ENCODE measurements around the gene PARD3B. TPM values are rescaled to one million over a fixed set of nuclear protein-coding genes. Genes with fewer than 3 reads are reported as not detected.

The PARD3B gene
- polyA plus RNA-seq, 3 donors, result 2.0 to 13.6 (median 5.0) TPM

DNA sequence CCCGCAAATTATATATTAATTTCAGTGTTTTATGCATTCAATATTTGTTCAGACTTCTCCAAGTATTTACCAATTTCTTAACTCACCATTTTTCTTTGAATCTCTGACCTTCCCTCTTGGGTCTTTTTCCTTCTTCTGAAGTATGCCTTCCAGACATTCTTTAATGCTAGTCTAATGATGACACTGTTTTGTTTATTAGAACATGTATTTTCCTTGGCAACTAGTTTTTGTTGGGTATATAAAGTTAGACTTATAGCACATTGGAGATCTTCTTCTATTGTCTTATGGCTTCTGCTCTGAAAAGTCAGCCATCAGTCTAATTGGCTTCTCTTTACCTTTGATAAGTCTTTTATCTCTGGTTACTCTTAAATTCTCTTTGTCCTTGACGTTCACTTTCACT lies 713.8 kb downstream of the PARD3B start:
- WGBS, 3 donors, result 87 to 92% (median 88%) methylated on average over 2 of the region's 2 CpGs

DNA sequence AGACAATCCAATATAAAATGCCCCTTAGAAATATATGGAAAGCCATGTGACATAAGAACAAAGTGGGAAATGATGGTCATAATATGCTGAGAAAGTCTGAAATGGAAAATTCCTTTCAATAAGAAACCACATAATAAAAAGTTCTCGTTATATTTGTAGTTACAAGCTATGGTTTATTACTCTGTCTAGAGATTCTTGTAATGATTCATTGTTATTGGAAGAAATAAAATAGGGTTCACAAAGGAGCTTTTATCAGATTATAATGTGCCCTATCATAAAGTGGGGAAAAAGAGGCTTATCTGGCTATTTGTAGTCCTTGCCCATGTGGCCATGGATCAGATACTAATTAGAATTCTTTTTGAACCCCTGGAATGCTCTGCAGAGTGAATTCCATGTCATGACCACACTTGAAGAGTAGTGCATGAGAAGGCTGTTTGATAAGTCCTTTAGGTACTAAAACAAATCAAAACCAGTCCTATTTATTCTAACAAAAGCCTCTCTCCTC lies 716.3 kb downstream of the PARD3B start:
- WGBS, 3 donors, result 81 to 95% (median 87%) methylated on average over 1 of the region's 1 CpG

More for the DNA sequence above, 713.8 kb downstream of the PARD3B start:
- no peak overlapping the region for H3K27ac ChIP-seq (ENCODE audit: low read depth, low read length)

DNA sequence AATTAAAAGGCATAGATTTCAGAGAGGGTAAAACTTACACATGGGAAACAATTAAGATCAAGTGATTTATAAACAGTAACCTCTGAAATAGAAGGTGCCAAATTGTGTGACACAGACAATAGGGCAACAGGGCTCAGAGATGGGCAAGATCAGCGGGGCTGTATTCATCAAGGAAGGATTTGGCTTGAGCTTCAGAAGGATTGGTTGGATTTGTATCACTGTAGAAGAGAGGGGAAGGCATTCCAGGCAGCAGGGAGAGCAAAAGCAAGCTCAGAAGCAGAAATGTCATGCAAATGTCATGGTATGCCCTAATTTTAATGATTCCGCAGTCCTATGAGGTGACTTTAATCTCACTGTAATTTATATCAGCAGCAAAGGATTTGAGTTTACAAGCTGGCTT lies 722.0 kb downstream of the PARD3B start:
- H3K27ac ChIP-seq (ENCODE audit: low read depth, low read length), result no peak overlapping the region
- 96 to 99% (median 96%) methylated on average over 2 of the region's 2 CpGs for WGBS, 3 donors

More for the DNA sequence above, 716.3 kb downstream of the PARD3B start:
- no peak overlapping the region for H3K27ac ChIP-seq (ENCODE audit: low read depth, low read length)

DNA sequence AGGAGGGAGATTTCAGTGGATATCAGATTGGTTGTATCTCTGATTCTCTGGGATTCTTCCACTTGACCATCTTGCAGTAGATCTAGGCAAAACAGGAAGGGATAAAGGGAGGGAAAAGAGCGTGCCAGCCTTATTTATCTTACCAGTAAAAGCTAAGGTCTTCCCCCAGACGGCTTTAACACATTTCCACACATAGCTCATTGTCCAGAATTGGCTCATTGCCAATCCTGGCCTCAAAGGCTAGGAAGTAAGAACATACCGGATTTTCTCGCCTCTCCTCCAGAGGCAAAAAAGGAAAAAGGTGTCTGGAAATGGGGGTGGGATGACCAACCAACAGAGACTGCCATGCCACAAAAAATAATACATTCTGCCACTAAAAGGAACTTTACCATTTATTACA lies 725.4 kb downstream of the PARD3B start:
- H3K27ac ChIP-seq (ENCODE audit: low read depth, low read length), result no peak overlapping the region
- 52 to 79% (median 68%) methylated on average over 4 of the region's 4 CpGs for WGBS, 3 donors

DNA sequence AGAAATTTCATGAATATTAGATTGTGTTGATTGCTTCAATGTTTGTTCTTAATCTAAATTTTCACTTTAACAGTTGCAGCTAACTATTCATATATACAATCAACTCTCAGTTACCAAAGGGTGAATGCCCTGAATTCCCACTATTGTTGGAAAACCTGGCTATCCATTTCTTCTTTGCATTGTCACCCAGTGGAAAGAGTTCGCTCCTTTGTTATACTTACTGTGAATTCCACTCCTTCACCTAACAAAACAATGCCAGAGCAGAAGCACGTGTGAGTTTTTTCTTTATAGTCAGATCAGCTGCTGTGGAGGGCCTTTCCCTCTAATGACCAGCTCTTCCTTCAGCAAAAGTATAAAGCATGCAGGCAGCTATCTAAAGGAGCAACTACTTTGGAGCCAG lies 727.9 kb downstream of the PARD3B start:
- H3K27ac ChIP-seq (ENCODE audit: low read depth, low read length), result no peak overlapping the region
- 33 to 83% (median 74%) methylated on average over 2 of the region's 2 CpGs for WGBS, 3 donors

DNA sequence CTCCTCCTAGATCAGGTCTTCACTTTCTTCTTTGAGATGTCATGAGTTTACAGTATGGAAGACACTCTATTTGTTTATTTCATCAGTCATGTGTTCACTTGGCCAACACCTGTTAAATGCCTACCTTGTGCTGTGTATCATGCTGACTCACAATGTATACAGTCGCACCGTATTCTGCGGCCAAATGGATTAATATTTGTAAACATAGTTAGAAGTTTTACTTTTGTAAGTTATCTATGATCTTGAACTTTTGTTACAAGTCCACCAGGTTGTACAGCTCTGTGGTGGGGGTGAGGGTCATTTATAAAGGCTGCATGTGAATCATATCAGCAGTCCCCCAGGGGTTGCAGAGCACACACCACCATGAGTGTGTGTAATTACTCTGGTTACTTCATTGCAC lies 728.4 kb downstream of the PARD3B start:
- WGBS, 3 donors, result 65 to 99% (median 87%) methylated on average over 3 of the region's 3 CpGs

DNA sequence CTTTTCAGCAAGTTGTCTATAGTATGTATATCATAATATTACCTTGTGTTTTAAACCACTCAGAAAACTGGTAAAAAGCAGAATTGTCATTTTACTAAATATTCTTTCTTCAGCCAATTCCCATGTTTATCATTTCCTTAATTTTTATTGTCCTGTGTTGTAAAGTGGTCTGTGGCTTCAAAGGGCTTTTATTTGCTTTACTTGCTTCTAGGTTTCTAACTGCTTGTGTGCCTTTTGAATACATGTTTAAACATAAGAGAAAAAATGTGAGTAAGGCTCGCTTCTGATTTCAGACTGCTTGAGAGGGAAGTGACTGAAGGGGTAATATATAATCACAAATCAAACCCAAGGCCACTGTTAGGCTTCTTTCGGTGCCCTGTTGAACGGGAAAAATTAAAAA lies 729.5 kb downstream of the PARD3B start:
- WGBS, 3 donors, result 27 to 54% (median 48%) methylated on average over 3 of the region's 3 CpGs
- no peak overlapping the region for H3K27ac ChIP-seq (ENCODE audit: low read depth, low read length)

More for the DNA sequence above, 728.4 kb downstream of the PARD3B start:
- no peak overlapping the region for H3K27ac ChIP-seq (ENCODE audit: low read depth, low read length)

DNA sequence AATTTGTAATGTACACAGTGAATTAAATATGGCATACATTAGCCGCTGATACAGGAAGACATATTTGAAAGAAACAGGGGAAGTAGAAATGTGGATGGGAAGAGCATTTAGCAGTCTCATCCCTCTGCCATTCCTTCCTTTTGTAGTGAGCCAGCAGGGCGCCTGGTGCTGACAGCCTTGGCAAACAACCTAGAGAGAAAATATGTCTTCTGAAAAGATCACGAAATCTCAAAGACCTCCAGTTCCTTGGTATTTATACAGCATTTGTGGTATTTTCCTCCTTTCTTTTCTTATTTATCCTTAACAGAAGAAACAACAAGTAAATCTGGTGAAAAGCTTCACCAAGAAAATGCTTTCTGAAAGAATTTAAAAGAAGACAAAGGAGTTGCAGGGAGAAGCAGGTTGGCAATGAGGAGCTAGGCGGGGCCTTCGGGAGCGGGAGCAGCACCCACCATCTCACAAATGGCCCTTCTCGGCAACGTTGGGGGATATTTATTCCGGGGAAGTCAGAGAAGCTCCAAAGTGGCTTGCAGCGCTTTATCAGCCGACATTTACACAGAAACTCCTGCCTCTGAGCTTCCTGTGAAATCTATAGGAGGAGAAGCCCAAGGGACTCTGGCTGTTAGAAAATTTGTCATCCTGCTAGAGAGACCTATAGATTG lies 731.0 kb downstream of the PARD3B start:
- 92 to 93% (median 93%) methylated on average over 11 of the region's 11 CpGs for WGBS, 3 donors
- H3K27ac ChIP-seq (ENCODE audit: low read depth, low read length), result no peak overlapping the region

DNA sequence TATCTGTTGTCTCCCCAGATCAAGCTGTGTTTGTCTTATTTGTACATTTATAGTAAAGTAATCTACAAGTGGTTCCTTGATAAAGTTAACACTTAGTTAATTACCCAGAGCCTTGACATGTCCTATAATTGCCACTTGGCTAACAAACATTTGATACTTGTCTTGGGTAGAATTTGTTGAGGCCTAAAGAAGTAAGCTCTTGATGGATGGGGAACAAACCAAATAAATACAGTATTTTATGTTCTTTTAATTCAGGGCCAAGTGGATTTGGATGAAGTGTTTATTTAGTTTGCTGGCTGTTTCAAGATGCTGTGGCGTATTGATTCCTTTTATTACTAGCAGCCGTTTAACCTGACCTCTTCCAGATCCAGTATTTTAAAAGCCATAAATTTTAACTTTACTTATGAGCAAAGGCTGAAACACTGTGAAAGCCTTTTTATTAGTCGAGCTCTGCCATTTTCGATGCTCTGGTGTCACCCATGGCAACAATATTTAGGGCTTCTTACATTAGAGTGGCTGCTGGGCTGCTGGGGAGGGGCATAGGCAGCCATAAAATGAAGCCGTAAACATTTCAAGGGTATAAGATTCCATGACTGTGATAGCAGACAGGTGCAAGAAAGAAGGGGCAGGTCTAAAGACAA lies 735.4 kb downstream of the PARD3B start:
- 75 to 87% (median 82%) methylated on average over 5 of the region's 5 CpGs for WGBS, 3 donors
- H3K27ac ChIP-seq (ENCODE audit: low read depth, low read length), result no peak overlapping the region

DNA sequence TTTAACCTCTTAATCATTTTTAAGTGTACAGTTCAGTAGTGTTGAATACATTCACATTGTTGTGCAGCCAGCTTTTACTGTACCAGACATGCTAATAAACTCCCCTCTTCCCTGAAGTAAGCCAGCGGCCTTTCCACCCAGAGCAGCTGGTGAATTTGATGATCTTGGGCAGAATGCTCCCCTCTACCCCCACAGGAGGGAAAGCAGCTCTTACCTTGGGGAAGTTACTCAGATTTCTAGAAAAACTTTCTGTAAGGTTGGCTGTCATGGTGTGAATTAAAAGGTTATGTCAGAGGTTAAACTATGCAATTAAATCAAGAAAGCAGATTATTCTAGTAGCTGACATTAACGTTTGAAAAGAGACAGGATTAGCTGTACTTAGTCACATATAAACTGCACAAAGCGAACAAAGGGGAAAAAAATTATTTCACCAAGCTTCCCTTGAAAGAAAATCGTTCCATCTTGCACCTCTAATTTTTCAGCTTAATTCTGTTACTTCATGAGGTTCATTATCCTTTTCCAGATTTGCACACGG lies 738.5 kb downstream of the PARD3B start:
- no peak overlapping the region for H3K27ac ChIP-seq (ENCODE audit: low read depth, low read length)
- 82 to 89% (median 85%) methylated on average over 5 of the region's 5 CpGs for WGBS, 3 donors

DNA sequence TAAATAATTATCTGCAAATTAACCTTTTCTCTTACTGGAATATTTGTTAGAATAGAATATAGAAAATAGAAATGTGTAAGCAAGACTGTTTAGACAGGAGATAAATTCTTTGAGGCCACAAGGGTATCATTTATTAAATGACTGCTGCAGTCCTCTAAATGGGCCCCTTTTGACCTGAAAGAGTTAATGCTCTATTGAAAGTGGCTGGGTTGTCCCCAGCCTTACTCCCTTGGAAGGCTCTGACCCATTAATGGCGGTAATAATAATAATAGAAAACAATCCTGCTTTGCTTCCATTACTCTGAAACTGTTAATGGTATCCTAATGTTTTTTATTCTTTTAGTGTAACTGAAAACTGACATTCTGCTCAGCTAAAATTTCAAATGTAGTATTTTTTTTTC lies 739.1 kb downstream of the PARD3B start:
- no peak overlapping the region for H3K27ac ChIP-seq (ENCODE audit: low read depth, low read length)
- 85 to 95% (median 88%) methylated on average over 1 of the region's 1 CpG for WGBS, 3 donors

DNA sequence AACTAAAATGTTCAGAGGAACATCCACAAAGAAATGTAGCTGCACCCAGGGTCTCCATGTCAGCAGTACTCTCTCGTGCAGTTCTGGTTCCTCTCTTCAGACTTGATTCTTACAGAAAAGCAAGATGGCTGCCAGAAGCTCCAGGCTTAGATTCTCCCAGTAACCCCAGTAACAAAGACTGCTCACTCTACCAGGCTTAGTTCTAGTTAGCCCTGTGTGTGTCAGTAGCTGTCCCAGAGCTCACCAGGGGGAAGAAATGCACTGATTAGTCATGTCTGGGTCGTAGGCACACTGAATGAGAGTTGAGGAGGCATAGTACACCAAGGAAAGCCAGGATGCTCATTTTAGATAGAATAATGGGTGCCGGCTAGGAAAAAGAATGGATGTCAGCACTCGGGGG lies 742.0 kb downstream of the PARD3B start:
- 87 to 92% (median 92%) methylated on average over 4 of the region's 4 CpGs for WGBS, 3 donors
- no peak overlapping the region for H3K27ac ChIP-seq (ENCODE audit: low read depth, low read length)

DNA sequence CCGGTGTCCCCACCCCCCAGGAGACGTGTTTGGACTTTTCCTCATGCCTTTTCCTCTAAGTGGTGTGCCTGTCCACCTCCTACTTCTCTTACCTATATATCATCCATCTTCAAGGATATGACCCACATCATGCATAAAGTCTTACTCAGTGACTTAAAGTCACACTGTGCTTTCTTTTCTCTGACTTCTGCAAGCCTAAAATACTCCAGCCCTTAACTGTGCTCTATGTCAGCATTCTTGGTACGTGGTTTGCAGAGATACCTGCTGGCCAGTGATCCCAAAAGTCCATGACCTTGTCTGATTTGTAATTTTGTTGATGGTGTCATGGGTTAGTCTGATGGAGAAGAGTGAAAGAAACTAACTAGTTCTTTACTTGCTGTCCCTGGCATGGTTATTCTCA lies 743.4 kb downstream of the PARD3B start:
- 93 to 96% (median 95%) methylated on average over 3 of the region's 3 CpGs for WGBS, 3 donors
- H3K27ac ChIP-seq (ENCODE audit: low read depth, low read length), result no peak overlapping the region

DNA sequence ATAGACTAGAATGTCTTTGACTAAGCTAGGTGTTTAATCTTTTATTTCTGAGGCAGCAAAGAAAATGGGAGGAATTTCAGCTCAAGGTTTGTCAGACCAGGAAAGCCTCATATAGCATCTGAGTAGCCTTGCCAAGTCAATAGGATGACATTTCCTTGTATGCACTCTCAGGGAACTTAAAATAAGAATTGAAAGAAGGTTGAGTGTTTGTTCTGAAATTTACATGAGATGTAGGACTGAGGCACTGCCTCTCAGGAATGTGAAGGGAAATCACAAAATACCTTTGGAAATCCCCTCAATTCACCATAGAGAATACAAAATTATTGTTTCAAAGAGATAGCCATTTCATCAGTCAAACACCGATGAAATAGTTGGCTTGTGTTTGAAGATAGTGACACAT lies 745.0 kb downstream of the PARD3B start:
- 82 to 90% (median 90%) methylated on average over 1 of the region's 1 CpG for WGBS, 3 donors
- H3K27ac ChIP-seq (ENCODE audit: low read depth, low read length), result no peak overlapping the region

DNA sequence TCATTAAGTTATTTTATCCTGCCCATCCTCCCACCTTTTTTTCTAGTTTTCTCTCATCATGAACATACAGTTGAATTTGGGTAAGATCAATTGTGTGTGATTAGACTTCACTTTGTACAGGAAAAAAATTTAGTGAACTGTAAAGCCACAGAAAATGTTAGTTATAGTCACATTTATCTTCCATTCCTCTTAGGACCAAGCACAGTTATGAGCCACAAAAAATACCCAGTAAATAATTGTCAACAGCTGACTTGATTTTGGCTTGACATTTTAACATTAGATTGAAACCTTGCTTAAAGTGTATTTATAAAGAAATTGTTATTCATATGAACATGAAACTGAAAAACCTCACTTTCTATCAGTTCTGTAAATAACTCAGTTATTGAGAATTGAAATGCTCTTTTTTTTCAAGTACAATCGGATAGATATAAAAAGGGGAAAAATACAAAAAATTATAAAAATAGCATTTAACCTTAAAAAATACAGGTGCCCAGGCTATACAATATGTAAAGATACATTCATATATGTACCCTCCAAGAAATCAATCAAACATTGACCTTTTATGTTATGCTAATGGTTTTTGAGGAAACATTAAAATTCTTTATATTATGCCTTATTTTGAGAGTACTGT lies 747.5 kb downstream of the PARD3B start:
- whole genome bisulfite sequencing, 3 donors, result 97 to 100% (median 98%) methylated on average over 1 of the region's 1 CpG

DNA sequence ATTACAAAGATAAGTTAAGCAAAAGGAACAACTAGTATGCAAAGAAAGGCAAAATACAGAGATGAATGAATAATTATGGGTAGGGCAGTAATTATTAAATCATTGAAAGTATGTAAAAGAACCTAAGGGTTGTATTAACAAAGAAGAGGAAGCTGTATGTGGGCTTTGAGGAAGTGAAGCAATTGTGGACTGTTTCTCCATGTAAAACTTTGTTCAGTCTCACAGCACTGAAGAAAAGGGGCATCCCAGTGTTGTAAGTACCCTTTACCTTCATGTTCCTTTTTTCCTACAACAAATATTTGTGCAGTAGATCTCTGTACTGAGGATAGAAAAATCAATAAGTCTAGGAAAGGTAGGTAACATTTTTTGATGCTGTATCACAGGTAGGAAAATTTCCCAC lies 748.3 kb downstream of the PARD3B start:
- H3K27ac ChIP-seq (ENCODE audit: low read depth, low read length), result no peak overlapping the region

More for the DNA sequence above, 747.5 kb downstream of the PARD3B start:
- no peak overlapping the region for H3K27ac ChIP-seq (ENCODE audit: low read depth, low read length)

DNA sequence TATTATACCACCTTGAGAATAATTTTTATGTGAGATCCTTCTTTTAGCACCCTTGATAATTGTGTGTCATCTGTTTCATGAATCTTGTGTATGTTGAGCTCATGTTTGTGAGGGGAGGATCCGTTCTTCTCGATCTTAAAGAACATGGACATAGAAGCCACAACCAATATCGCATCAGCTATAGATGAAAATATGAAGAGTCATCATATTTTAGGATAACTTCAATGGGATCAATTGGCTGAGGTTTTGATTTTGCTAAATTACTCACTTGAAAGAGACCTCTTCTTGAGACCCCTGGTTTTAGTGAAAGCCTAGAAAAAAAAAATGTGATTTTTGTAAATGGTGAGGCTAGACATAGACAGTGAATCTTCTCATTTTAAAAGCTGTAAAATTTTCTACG lies 751.7 kb downstream of the PARD3B start:
- H3K27ac ChIP-seq (ENCODE audit: low read depth, low read length), result no peak overlapping the region
- WGBS, 3 donors, result 96 to 98% (median 97%) methylated on average over 4 of the region's 4 CpGs

DNA sequence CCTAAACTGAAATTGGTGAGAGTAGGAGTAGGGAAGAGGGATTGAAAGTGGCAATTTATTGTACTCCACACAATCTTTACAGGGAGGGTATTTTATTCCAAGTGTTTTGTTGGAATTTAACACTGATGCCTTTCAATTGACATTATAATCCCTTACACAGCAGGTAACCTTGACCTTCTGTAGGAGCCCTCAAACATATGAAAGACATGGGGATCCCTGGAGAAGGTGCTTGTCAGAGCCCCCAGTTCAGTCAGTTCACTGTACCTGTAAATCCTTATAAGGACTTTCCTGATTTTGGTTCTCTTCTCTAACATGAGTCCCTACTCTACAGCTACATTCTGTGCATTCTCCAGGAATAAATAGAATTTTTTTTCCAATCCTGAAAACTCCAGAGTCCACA lies 752.1 kb downstream of the PARD3B start:
- no peak overlapping the region for H3K27ac ChIP-seq (ENCODE audit: low read depth, low read length)

DNA sequence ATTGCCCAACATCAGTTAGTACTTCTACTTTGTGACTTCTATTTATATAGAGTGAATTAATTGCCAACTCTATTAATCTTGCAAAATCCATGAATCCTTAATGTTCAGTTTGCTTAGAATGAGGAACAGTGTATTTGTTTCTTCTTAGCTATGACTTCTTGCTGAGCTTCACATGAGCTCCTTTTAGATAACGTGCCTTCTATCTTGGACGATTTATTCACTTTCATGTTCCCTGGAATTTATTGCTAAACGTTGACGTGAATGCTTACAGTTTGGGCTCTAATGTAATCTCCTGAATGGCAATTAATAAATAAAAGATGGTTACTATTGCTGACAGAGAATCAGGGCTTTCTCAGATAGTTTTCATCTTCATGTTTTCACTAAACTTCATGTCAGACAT lies 752.6 kb downstream of the PARD3B start:
- WGBS, 3 donors, result 73 to 78% (median 76%) methylated on average over 4 of the region's 4 CpGs
- no peak overlapping the region for H3K27ac ChIP-seq (ENCODE audit: low read depth, low read length)

Data from adipose tissue (tissue), 3 donors.